ENCODE measurements around the gene HOXA4.
A peak's percentile ranks its signal among the peaks of the same experiment; 100 is the strongest.

HOXA4 gene

DNA sequence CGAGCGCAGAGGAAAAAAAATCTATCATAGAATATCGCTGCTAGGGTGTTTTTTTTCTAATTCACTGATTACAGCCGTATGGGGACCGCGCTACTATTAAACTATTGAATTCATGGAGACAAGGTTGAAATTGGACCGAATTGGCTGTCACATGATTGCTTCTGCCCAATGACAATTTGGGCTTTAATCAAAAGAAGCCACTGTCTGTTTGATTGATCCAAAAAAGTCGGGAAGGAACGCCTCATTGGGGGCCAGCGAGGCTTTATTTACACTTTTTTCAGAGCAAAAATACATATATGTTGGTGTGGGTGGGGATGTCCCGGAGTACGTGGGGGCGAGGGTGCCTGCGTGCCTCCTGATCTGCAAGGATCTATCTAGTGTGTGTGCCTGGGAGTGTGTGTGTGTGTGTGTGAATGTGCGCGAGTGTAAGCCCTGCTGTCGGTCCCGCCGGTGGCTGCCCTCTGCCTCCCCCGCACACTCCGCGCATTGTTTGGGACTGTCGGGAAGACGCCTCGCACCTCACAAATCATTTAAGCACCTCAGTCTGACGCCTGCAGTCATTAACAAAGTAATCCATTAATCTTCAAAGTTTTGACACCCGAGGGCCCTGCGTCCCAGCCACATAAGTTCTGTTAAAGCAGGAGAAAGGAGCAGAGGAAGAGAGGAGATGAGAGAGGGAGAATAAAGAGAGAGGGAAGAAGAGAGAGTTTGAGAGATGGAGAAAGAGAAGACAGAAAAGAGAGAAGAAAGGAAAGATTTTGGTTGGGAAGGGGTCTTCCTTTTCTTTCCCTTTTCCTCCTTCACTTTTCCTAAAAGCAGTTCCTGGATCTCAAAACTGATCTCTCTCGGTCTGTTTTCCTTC is 27.7 kb downstream of the HOXA4 start, which contains the start of gene HOXA2:
Gene HOXA2 (minus strand): TSS at position 103 of the 862 bp plus-strand sequence. CDS start 183 bp downstream, outside the sequence.
- no peak for DNase-seq

DNA sequence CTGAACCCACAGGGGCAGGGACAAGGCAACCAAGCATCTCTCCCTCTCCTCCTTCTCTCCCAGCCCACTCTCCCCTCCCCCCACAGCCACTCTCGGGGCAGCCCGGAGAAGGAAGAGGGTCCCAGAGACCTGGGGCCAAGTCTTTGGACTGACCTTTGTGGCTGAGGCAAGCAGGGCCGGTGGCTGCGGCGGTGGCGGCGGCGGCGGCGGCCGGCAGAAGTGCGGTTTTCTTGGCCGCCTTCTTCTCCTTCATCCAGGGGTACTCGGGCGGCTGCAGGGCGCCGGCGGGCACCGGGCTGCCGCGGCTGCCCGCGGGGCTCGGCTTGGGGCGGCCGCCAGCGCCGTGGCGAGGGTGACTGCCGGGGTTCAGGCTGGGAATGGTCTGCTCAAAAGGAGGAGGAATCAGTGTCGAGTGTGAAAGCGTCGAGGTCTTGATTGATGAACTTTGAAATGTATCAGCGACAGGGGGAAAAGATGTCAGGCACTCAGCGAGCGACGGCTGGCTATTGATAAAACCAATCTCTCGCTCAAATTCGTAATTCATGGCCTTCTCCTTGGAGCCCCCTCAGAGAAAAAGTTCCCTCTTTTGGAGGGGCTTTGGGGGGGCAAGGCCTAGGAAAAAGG is 28.5 kb downstream of the HOXA4 start:
- DNase-seq, result peak; percentile 19

DNA sequence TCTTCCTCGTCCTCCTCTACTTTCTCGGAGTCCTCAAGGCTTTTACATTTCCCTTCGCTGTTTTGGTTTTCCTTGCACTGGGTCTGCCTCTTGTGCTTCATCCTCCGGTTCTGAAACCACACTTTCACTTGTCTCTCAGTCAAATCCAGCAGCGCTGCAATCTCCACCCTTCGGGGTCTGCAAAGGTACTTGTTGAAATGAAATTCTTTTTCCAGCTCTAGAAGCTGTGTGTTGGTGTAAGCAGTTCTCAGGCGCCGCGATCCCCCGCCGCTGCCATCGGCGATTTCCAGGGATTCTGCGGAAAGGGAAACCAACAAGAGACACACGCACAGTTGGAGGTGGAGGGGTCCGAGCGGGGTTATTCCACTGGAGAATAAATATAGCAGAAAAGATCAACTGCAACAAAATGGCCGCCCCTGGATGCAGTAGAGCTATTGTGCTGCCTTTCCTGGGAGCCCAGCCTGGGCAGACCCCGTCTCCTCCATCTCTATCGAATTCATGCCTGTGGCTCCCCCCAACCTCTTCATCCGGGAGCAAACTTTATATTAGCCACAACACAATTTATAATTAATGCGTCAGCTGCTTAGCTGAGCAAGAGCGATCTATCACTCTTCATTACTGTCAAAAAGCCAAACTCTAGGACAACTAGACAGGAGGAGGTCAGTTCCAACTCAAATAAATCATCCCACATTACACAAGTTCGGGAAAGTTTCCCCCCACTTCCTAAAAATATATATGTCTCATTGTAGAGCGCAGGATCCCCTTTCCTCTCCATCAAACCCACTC is 29.2 kb downstream of the HOXA4 start:
- no peak for DNase-seq

DNA sequence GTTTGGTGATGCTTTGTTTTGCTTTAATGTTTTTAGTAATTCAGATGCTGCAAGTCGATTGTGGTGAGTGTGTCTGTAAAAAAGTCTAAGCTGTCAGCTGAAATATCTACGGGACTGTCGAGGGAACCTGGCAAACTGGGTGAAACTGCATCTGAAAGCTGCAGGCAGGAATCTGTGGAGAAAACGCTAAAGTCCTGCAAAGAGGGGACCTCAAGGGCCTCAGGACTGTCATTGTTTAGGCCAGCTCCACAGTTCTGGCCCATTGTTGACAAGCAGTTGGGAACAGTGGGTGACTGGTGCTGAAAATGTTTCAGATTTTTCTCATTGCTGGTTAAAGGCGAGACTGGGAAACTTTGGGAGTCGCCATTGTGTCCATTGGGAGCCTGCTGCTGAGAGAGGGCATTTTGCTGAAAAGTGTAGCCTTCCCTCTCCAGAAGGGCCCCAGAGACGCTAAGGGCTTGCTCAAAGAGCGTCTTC is 29.8 kb downstream of the HOXA4 start:
- no peak for DNase-seq

DNA sequence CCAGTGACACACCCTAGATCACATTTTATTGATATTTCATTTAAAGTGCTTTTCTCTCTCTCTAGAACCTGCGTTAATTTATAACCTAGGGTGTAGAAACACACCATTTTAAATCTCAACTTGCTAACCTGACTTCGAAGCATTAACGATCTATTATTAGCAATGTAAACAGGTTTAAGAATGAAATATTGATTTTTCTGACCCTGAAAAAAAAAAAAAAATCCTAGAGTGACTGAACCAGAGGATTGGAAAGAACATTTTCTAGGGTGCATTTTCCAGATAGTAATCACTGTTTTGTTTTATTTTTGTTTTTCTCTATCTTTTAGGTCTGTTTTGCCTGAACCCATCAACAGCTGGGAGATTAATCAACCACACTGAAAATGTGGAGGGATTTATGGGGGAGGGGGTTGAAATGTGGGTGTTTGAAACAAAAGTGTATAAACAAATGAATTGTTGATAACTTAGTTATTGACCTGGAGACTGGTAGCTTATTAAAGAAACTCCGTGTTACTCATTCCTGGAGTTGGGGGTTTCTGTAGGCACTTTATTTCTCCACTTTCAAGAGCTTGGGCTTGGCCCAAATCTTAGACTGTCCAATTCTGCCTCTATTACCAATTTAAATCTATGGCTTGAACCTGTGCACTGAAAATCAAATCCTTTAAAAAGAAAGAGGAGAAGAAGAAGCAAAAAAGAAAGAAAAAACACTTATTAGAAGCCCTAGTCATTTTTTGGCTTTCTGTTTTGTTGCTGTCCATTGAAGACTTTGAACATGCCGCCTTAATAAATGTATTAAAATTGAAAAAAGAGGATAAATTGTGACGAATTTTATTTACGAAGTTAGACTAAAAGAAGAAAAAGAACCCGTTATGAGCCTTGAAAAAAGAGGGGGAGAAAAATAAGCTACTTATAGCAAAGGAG is 30.8 kb downstream of the HOXA4 start:
- DNase-seq, result no peak

DNA sequence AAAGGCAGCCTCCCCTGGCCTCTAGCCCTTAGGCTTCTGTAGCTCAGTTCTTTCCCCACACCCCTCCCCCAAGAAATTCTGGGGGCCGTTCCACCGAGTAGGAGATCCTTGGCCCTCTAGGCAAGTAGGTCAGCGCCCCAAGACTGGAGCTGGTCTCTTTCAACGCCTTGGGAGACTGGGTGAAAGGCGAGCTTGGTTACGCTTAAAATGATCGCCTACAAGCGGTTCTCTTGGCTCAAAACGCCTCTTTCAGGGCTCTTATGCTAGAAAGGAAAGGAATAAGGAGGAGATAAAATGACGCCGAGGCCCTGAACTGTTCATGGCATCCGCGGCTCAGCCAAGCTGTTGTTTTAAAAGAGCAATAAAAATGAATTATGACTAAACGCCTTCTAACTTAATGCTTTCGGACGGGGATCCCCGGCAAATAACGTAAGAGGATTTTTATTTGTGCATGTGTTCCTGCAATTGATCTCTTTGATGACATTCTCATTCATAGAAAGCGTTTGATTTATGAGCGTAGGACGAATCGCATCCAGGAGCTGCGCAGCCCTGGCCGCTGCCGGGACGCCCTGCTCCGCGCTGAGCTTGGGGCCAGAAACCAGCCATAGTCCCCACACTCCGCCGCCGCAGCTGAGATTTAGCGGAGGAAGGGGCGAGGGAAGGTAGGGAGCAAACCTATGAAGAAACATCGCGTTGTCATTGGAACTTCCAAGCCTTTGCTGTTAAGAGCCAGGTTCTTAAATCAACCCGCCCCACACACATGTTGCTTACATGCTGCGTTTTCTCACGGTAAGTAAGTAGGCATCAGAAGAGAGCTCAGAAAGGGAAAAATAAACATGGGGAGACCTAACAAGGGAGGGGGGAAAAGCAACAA is 31.7 kb downstream of the HOXA4 start:
- peak; percentile 27 for DNase-seq

DNA sequence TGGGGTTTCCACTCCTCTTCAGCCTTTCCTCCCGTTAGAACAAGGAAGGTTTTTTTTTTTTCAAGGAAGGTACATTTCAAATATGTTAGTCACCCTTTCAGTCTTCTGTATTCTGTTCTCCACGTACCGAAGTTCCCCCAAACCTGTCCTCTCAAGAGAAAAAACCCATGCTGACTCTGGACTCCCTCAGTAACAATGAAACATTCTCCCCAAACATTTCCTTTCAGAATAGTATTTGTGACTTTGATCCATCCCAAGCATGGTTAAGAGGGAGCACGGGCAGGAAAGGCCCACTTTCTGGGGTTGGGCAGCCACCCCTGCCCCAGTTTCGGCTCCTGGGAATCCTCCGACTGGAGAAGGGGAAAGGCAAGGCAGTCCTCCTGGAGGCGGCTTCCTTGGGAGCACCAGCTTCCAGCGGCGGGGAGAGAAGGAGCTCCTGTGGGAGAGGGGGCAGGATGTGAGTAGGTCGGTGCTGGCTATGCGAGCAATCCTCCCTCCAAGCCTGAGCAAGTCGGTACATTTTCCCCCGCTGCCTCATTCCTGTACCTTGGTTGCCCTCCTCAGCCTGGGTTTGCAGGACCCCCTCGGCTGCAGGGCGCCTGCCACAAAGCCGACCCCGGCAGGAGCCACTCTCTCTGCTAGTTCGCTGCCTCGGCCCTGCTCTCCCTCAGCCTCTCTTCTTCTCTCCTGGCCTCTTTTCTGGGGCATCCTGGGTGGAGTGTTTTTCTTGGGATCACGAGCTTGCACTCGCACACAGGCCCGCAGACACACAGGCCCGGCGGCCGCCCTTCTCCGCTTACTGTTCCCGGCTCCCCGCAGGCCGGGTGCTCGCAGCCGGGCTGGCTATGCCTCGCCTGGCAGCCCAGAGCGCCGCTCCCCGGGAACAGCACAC is 32.6 kb downstream of the HOXA4 start:
- peak; percentile 38 for DNase-seq

DNA sequence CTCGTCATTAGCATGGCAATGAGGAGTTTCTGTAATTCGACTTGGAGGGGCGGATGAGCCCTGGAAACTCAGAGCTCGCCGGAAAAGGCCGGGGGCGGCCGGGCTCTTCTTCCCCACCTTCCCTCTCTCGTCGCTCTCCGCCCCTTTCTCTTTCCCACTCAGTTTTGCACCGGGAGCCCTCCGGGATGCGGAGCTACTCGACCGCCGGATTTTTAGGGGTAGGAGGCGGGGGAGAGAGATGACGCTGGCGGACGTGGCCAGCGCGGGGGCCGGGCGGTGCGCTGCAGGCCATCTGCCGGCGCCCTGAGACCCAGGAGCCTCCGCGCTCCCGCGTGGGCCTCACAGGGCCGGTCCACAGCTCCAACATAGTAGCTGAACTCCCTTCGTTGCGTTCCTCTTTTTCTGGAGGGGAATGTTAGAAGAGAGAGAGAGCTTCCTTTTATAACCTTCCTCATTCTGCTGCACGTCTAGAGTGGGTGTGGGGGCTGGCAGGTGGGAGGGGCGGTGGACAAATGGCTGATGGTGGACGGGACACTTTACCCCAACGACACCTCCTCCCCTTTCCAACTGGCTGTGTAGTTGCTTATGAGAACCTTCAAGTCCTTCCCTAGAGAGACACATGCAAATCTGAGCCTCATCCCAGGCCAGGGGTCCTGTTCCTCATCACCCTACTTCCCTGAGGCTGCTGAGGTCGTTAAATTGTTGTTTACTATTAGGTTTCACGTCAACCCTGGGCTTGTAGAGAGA is 33.6 kb downstream of the HOXA4 start:
- DNase-seq, result peak; percentile 40

DNA sequence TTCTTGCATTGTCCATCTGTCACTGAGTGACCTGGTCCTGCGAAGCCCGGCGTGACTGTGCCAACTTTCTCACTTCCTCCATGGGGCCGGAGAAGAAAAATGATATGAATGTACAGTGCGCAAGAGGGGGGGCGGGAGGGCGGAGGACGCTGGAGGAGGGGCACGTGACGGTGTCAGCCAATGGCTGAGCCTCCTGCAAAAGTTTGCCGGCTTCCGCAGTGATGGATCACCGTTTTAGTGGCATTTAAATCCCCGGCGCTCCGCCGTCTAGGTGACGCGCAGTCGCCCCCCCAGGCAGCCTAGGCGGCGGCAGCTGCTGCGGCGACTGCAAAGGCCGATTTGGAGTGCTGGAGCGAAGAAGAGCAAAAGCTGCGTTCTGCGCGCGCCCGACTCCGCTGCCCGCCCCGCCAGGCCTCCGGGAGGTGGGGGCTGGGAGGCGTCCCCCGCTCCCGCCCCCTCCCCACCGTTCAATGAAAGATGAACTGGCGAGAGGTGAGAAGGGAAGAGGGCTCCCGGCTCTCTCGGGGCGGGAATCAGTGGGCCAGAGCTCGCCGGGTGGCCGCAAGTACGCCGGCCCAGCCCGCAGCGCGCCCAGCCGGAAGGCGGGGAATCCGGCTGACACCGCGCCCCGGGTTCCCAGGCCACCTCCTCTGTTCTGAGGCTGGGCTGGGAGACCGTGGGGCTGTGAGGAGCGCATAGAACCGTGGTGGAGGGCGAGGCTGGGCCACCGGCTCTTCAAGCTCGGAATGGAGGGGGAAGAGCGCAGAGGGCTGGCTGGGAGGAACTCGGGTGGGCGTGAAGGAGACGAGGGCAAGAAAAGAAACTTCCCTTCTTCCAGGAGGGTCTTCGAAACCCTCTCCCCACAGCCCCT is 34.4 kb downstream of the HOXA4 start, which contains the start of gene HOXA1:
Gene HOXA1 (minus strand): TSS at position 104 of the 871 bp plus-strand sequence. CDS start 88 bp downstream, at position 16.
- peak; percentile 93 for DNase-seq

DNA sequence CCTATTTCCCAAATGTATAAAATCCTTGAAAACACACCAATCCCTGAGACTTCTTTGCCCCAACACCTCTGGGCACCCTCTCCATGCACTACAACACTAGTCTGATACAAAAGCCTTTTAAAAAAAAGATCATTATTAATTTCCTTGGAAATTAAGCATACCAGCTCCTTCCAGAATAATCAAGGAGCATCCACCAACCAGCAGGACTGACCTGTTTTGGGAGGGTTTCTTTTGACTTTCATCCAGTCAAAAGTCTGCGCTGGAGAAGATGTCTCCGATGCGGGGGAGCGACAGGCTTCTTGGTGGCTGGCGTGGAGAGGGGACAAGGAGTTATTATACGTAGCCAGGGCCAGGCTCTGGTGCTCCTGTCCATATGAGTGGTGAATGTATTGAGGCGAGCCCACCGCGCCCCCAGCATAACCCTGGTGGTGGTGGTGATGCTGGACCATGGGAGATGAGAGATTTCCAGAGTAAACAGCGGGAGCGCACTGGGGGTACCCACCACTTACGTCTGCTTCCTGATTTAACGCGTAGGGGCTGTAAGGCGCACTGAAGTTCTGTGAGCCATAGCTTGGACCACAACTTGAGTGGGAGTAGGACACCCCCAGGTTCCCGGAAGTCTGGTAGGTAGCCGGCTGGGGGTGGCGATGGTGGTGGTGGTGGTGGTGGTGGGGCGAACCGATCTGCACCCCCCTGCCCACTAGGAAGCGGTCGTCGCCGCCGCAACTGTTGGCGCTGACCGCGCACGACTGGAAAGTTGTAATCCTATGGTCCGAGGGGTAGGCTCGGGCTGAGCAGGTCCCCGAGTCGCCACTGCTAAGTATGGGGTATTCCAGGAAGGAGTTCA is 35.3 kb downstream of the HOXA4 start:
- DNase-seq, result peak; percentile 29

DNA sequence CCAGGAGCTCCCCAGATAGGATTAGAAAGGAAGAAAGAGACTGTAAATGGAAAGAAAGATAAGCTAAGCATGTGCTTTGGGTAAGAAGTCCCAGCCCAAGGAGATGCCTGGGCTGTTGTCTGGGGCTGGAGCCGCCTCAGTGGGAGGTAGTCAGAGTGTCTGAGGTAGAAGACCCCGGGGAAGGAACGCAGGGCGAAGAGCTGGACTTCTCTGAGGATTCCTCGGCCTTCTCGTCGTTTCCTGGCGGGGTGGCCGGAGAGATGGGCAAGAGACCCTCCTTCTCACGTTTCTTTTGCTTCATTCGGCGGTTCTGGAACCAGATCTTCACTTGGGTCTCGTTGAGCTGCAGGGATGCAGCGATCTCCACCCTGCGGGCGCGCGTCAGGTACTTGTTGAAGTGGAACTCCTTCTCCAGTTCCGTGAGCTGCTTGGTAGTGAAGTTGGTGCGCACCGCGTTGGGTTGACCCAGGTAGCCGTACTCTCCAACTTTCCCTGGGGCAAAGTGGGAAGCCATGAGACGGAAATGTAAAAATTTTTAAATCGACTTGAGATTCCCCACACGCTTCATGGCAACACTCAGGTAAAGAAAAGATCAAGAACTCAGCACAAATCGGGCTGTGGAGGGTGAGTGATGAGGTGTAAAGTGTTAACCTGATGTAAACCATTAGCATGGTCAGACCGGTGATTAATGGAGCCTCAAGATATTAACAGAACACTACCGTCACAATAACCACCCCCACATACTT is 36.1 kb downstream of the HOXA4 start:
- DNase-seq, result no peak

DNA sequence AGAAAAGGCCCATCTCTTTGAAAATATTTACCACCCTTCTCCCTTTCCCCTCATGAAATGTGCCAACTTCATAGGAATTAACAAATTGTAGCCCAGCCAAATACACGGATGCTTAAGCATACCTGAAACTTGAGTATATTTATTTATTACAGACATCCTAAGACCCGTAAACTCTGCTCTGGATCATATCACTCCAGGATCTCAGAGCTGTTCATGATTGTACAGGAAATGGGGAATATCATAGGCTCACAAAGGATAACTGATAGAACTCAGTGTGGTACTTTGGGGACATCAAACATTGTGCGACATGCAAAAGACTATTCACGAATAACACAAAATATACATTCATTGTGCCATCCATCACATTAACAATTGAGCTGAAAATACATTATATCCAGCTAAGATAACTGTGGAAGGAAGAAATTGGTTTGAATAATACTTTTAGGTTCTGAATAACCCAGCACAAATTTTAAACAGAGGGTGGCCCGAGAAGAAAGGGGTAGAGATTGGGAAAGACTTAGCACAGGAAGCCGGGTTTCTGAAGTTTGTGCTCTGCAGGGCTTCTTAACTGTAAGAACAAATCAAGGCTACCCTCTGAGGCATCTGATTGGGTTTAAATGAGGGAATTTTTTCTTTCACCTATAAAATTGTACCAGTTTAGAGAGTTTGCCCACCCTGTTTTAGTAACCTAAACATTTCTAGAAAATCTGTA is 37.2 kb downstream of the HOXA4 start:
- DNase-seq, result no peak

DNA sequence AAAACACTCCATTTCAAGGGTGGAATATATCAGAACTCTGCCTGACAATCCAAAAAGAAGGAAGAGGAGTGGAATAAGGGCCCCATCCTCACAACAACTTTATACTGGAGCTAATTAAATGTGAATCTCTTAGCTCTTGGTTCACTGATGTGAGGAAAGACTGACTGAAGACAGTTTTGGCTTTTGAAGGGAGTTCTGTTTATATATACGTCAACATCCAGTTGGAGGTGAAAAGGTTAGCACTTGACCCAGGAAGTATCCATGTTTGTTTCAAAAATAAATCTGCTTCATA is 37.8 kb downstream of the HOXA4 start:
- DNase-seq, result no peak

DNA sequence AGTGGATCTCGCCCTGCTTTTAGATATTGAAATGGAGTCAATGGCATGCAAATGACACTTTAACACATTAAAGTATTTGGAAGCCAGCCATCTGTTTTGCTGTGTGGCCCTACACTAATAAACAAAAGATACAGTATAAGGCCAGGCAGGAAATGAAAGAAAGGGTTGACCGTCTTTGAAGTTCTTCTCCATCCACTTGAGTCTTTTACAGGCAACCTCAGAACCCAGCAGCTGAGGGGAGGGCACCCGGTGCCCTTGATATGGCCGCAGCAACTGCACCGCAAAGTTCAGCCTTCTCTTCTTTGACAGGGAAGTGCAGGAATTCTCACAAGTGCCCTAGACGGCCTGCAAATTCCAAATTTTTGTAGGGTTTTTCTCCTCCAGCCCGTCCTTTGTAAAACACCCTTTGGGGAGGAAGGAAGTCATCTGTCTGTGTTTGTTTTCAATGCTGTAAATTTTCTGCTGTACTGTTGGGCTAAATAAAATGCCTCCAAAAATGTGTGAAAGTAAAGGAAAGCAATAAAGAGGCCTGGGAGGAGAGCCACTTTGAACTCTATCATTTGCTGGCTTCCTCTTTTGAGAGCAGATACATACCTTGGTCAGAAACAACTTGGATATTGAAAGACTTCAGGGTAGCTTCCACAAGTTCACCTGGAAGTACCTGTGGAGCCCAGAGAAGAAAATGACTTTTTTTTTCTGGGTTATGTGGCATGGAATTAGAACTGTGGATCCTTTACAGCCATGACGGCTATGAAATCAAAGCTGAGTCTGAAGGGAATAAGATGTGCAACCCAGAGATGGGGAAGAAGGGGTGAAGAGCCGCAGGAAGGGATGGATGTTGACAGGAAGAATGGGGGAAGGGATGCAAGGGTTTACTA is 38.4 kb downstream of the HOXA4 start:
- no peak for DNase-seq

DNA sequence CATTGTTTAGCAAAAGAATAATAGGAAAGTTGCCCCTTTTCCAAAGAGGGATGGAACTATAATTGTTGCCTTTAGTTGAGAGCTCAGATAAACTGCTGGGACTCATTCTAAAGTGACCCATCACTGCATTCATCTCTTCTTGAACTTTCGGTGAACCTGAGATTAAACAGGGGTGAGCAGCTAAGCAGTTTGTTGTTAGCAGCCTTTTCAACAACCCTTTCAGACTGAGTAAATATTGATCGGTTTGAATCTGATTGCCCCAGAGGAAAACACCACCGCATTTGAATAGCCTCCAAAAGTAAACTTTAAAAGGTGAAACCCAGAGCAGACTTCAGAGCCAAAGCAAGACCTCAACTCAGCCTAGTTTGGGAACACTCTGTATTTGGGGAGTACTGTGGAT is 39.5 kb downstream of the HOXA4 start:
- no peak for DNase-seq
